Endodermal cell (in vitro differentiated cells): ENCODE measurements around the gene RNGTT. TPM values are rescaled to one million over a fixed set of nuclear protein-coding genes. Genes with fewer than 3 reads are reported as not detected.

Source experiments
- DNase-seq: peaks from one replicate; pipeline ENCODE4 v3.0.0-alpha.2; 2017
- H3K27ac ChIP-seq: 2 replicates; pipeline ENCODE4 v1.5.1; 2013; ENCODE audit warnings: mild to moderate bottlenecking, low read depth, low read length, moderate library complexity
- H3K27me3 ChIP-seq: 2 replicates; pipeline ENCODE4 v1.6.1; 2013; ENCODE audit warnings: mild to moderate bottlenecking, low read length, moderate library complexity; ENCODE audit not compliant: insufficient read depth, control insufficient read depth, poor library complexity, severe bottlenecking
- H3K36me3 ChIP-seq: 2 replicates; pipeline ENCODE4 v1.7.0; 2013; ENCODE audit warnings: mild to moderate bottlenecking, low read length, moderate library complexity; ENCODE audit not compliant: control insufficient read depth, insufficient read depth
- H3K4me1 ChIP-seq: one replicate; pipeline ENCODE4 v1.7.0; 2013; ENCODE audit warnings: low read length; ENCODE audit not compliant: control insufficient read depth, insufficient read depth
- H3K4me3 ChIP-seq: 2 replicates; pipeline ENCODE4 v1.5.1; 2013; ENCODE audit warnings: mild to moderate bottlenecking, low read length, moderate library complexity
- H3K9ac ChIP-seq: 2 replicates; pipeline ENCODE4 v1.6.1; 2013; ENCODE audit warnings: mild to moderate bottlenecking, low read length, moderate library complexity; ENCODE audit not compliant: poor library complexity, severe bottlenecking; ENCODE audit errors: extremely low read depth
- H3K9me3 ChIP-seq: 2 replicates; pipeline ENCODE4 v1.6.1; 2013; ENCODE audit warnings: mild to moderate bottlenecking, low read length, moderate library complexity; ENCODE audit not compliant: control insufficient read depth
- H3K27ac Mint-ChIP-seq: 2 replicates; pipeline ENCODE4 v1.8.0; 2020; ENCODE audit warnings: mixed read lengths
- H3K27me3 Mint-ChIP-seq: 2 replicates; pipeline ENCODE4 v1.8.0; 2021; ENCODE audit warnings: mild to moderate bottlenecking, mixed read lengths; ENCODE audit not compliant: insufficient read depth
- H3K36me3 Mint-ChIP-seq: 2 replicates; pipeline ENCODE4 v1.8.0; 2020; ENCODE audit warnings: low read depth, mixed read lengths
- H3K4me1 Mint-ChIP-seq: 2 replicates; pipeline ENCODE4 v1.8.0; 2020; ENCODE audit warnings: mixed read lengths
- H3K4me3 Mint-ChIP-seq: 2 replicates; pipeline ENCODE4 v1.8.0; 2020; ENCODE audit warnings: mild to moderate bottlenecking, moderate library complexity, mixed read lengths
- H3K9me3 Mint-ChIP-seq: 2 replicates; pipeline ENCODE4 v1.8.0; 2020; ENCODE audit warnings: mild to moderate bottlenecking, mixed read lengths
- CTCF ChIP-seq: fragments of 200-600 bp; sonication (generic); conservative IDR thresholded peaks from 2 replicates; pipeline ENCODE4 v1.5.0; 2021; ENCODE audit warnings: antibody characterized with exemption, mild to moderate bottlenecking
- WGBS, 2 experiments: methylation state at CpG; one replicate each; pipeline versions ENCODE4 v1.1.5 to v1.1.7; 2013; ENCODE audit warnings: missing lambda C conversion rate in 2 of 2, mixed read lengths in 1 of 2; ENCODE audit not compliant: insufficient coverage in 1 of 2, insufficient read length in 1 of 2; 5-methylcytosine and 5-hydroxymethylcytosine counted together
- total RNA-seq, 2 donors: library from RNA; stranded (reverse); fragmentation: NEBNext Ultra II Directional in 1 of 2; extraction: Animal tissue kit (Norgen Biotek cat#: 25700) in 1 of 2; gene quantifications; 2 replicates in 1 of 2; 3 replicates in 1 of 2; pipeline ENCODE4 v1.2.1, GENCODE V29; 2021

The RNGTT gene
- total RNA-seq, 2 donors from 2014 or later: 21.5 to 28.7 TPM

- Histone ChIP-seq H3K27ac (no peak overlapping the region), H3K4me1 (peaks cover 3% of the 10 kb centered on the region), H3K9me3 (no peaks in the 10 kb centered on the region), H3K9ac (no peak overlapping the region), H3K36me3 (no peaks in the 10 kb centered on the region), H3K27me3 (no peaks in the 10 kb centered on the region), H3K4me3 (no peak overlapping the region)
- Mint-ChIP-seq H3K36me3 (no peaks in the 10 kb centered on the region), H3K4me3 (no peak overlapping the region), H3K27ac (no peak overlapping the region), H3K9me3 (no peaks in the 10 kb centered on the region), H3K27me3 (no peaks in the 10 kb centered on the region), H3K4me1 (peaks cover 12% of the 10 kb centered on the region)
- WGBS, 2 experiments: 100% methylated on average over 1 of the region's 1 CpG; no CpG with 5 or more reads in 1 of the 2 experiments
- TF ChIP-seq CTCF: no peak
- no peak for DNase-seq
Observed at GRCh38 chr6:88869263-88870020, 94.0 kb downstream of the RNGTT start.

- H3K9ac ChIP-seq: no peak overlapping the region
- Mint-ChIP-seq H3K9me3 (no peaks in the 10 kb centered on the region), H3K4me3 (no peak overlapping the region), H3K27me3 (no peaks in the 10 kb centered on the region), H3K36me3 (no peaks in the 10 kb centered on the region), H3K27ac (no peak overlapping the region), H3K4me1 (peaks cover 12% of the 10 kb centered on the region)
- DNase-seq: no peak
- no peaks in the 10 kb centered on the region for H3K27me3 ChIP-seq
- H3K4me1 ChIP-seq: peaks cover 3% of the 10 kb centered on the region
- H3K27ac ChIP-seq: no peak overlapping the region
- WGBS, 2 experiments: 96% methylated on average over 2 of the region's 2 CpGs; no CpG with 5 or more reads in 1 of the 2 experiments
- H3K9me3 ChIP-seq: no peaks in the 10 kb centered on the region
- TF ChIP-seq CTCF: no peak
- H3K36me3 ChIP-seq: no peaks in the 10 kb centered on the region
- H3K4me3 ChIP-seq: no peak overlapping the region
Observed at GRCh38 chr6:88867841-88868731, 95.3 kb downstream of the RNGTT start.

- Histone ChIP-seq H3K9me3 (no peaks in the 10 kb centered on the region), H3K9ac (no peak overlapping the region), H3K4me3 (no peak overlapping the region), H3K4me1 (peaks cover 3% of the 10 kb centered on the region), H3K36me3 (peaks cover 6% of the 10 kb centered on the region), H3K27me3 (no peaks in the 10 kb centered on the region), H3K27ac (no peak overlapping the region)
- no peak for DNase-seq
- Mint-ChIP-seq H3K4me3 (no peak overlapping the region), H3K36me3 (peaks cover 7% of the 10 kb centered on the region), H3K27me3 (no peaks in the 10 kb centered on the region), H3K27ac (no peak overlapping the region), H3K4me1 (peaks cover 12% of the 10 kb centered on the region), H3K9me3 (no peaks in the 10 kb centered on the region)
- no peak for TF ChIP-seq CTCF
- 85 to 100% methylated on average over 1 to 2 of the region's 2 CpGs for WGBS, 2 experiments
Observed at GRCh38 chr6:88866856-88867255, 96.6 kb downstream of the RNGTT start.
